AG04450 (cell line): Measurements from ENCODE around the gene IDS. TPM values are rescaled to one million over a fixed set of nuclear protein-coding genes. Genes with fewer than 3 reads are reported as not detected.

Experiments used
- CTCF ChIA-PET: fragments of 300-600, 350-600 bp; formaldehyde crosslinking; extraction: SDS; loops from one replicate; lab custom pipeline; 2022; ENCODE audit warnings: antibody characterized with exemption, inconsistent platforms; lab: Charles Lee
- POLR2A ChIA-PET: fragments of 350-600 bp; formaldehyde crosslinking; extraction: SDS; loops from one replicate; lab custom pipeline; 2021; ENCODE audit warnings: antibody characterized with exemption, inconsistent platforms; lab: Yijun Ruan, JAX
- DNase-seq: peaks from one replicate; pipeline ENCODE4 v3.0.0-alpha.2; 2011; ENCODE audit warnings: low read depth, low spot score
- H3K27ac ChIP-seq: one replicate; pipeline ENCODE4 v1.5.1; 2012; ENCODE audit warnings: low read depth, low read length, control low read depth
- H3K27me3 ChIP-seq: one replicate; pipeline ENCODE4 v1.6.0; 2012; ENCODE audit warnings: low read length; ENCODE audit not compliant: control insufficient read depth, insufficient read depth
- H3K4me3 ChIP-seq: 2 replicates; pipeline ENCODE4 v1.5.1; 2011; ENCODE audit warnings: mild to moderate bottlenecking, low read depth, low read length, control low read depth
- H3K9me3 ChIP-seq: 2 replicates; pipeline ENCODE4 v1.5.1; 2012; ENCODE audit warnings: low read length; ENCODE audit not compliant: control insufficient read depth, insufficient read depth
- CTCF ChIP-seq: IDR thresholded peaks from 2 replicates; pipeline ENCODE4 v1.5.1; 2011; ENCODE audit warnings: low read depth, low read length, control low read depth, inconsistent platforms
- polyA plus RNA-seq: library from polyadenylated mRNA; depleted of rRNA; stranded (reverse); fragments of >200 nt; gene quantifications from 2 replicates; pipeline ENCODE4 v1.2.3, GENCODE V29; 2011

IDS gene
- polyA plus RNA-seq, 1 experiment = 75.7 TPM

- no peak for TF ChIP-seq CTCF
- ChIA-PET POLR2A (no interaction called here), CTCF (interaction anchor here (0.8 to 5.5 kb wide), 2 partner anchors 937 to 1417 kb away, joined by 3 to 47 read pairs; no protein-coding TSS in a partner anchor)
- Histone ChIP-seq H3K4me3 (no peak overlapping the region), H3K27ac (no peak overlapping the region), H3K9me3 (no peaks in the 10 kb centered on the region), H3K27me3 (no peaks in the 10 kb centered on the region)
- no peak for DNase-seq
Observed at GRCh38 chrX:149467920-149468319, 37.2 kb downstream of the IDS start.

GRCh38 chrX:149467461-149467860 lies 37.6 kb downstream of the IDS start:
- DNase-seq = no peak
- POLR2A ChIA-PET = no interaction called here
- TF ChIP-seq CTCF = no peak
- H3K27me3 ChIP-seq = no peaks in the 10 kb centered on the region
- CTCF ChIA-PET = interaction anchor here (0.8 kb wide), 1 partner anchor 937 kb away, joined by 3 read pairs; no protein-coding TSS in a partner anchor
- no peaks in the 10 kb centered on the region for H3K9me3 ChIP-seq
- H3K4me3 ChIP-seq = no peak overlapping the region
- no peak overlapping the region for H3K27ac ChIP-seq

GRCh38 chrX:149462849-149463248 lies 42.3 kb downstream of the IDS start:
- no peak for DNase-seq
- H3K27me3 ChIP-seq = no peaks in the 10 kb centered on the region
- H3K9me3 ChIP-seq = no peaks in the 10 kb centered on the region
- no peak overlapping the region for H3K27ac ChIP-seq
- POLR2A ChIA-PET = no interaction called here
- H3K4me3 ChIP-seq = no peak overlapping the region
- no peak for TF ChIP-seq CTCF
- CTCF ChIA-PET = interaction anchor here (2.6 kb wide), 1 partner anchor 8 kb away, joined by 13 read pairs; no protein-coding TSS in a partner anchor

- H3K9me3 ChIP-seq = no peaks in the 10 kb centered on the region
- H3K27ac ChIP-seq = no peak overlapping the region
- no peak overlapping the region for H3K4me3 ChIP-seq
- no peak for TF ChIP-seq CTCF
- CTCF ChIA-PET = interaction anchor here (2.6 kb wide), 1 partner anchor 9 kb away, joined by 13 read pairs; no protein-coding TSS in a partner anchor
- POLR2A ChIA-PET = no interaction called here
- DNase-seq = no peak
- H3K27me3 ChIP-seq = no peaks in the 10 kb centered on the region
Observed at GRCh38 chrX:149461746-149462145, 43.4 kb downstream of the IDS start.

GRCh38 chrX:149458586-149458985 lies 46.5 kb downstream of the IDS start:
- no peaks in the 10 kb centered on the region for H3K9me3 ChIP-seq
- TF ChIP-seq CTCF = no peak
- H3K4me3 ChIP-seq = no peak overlapping the region
- ChIA-PET CTCF (no interaction called here), POLR2A (no interaction called here)
- H3K27me3 ChIP-seq = no peaks in the 10 kb centered on the region
- no peak overlapping the region for H3K27ac ChIP-seq
- DNase-seq = no peak
